Measurements from ENCODE around the gene MAPK11.

GRCh38 chr22:50305393-50305922 lies 35.3 kb upstream of the MAPK11 start:
- TF ChIP-seq CTCF (IDR thresholded peaks at IDR 0.05) = no peak
- TF ChIP-seq EZH2 (IDR thresholded peaks at IDR 0.05; ENCODE audit: borderline replicate concordance, insufficient read depth, low read depth, low read length, poor library complexity, severe bottlenecking) = no peak

All from B cell (primary cell).